HG03139 (cell line): ENCODE data around the gene SPTAN1.
"Not testable (repeated sequence)": the region's sequence is repeated elsewhere in the genome, so short reads cannot be mapped to it uniquely, and the experiment has no call there.

ENCODE experiments used
- ATAC-seq: cut with Tn5 transposase; IDR thresholded peaks from one replicate; pipeline ENCODE4 v1.9.1; 2021; ENCODE audit not compliant: unreplicated experiment

The SPTAN1 gene

GRCh38 chr9:128552153-128552743, at the start of gene SPTAN1:
SPTAN1 (plus strand) TSS chr9:128552587; CDS start chr9:128566741, 14,154 bp downstream.
- peak; percentile 76 for ATAC-seq

- ATAC-seq = not testable (repeated sequence)
Observed at GRCh38 chr9:128503415-128503825, 49.0 kb upstream of the SPTAN1 start.

- ATAC-seq = peak; percentile 14
Observed at GRCh38 chr9:128503870-128504269, 48.5 kb upstream of the SPTAN1 start.

- peak; percentile 79 for ATAC-seq
Observed at GRCh38 chr9:128504485-128505413, 47.6 kb upstream of the SPTAN1 start, which contains the start of gene GLE1. GLE1 (plus strand) TSS chr9:128504719; CDS start chr9:128504806, 87 bp downstream.

- no peak for ATAC-seq
Observed at GRCh38 chr9:128505414-128505765, 47.0 kb upstream of the SPTAN1 start.

GRCh38 chr9:128505906-128506305, 46.5 kb upstream of the SPTAN1 start:
- ATAC-seq = not testable (repeated sequence)

- no peak for ATAC-seq
Observed at GRCh38 chr9:128512820-128513219, 39.6 kb upstream of the SPTAN1 start.

- ATAC-seq = no peak
Observed at GRCh38 chr9:128521956-128522355, 30.4 kb upstream of the SPTAN1 start.

GRCh38 chr9:128523199-128523925, 29.0 kb upstream of the SPTAN1 start:
- no peak for ATAC-seq

- no peak for ATAC-seq
Observed at GRCh38 chr9:128526720-128527119, 25.7 kb upstream of the SPTAN1 start.

GRCh38 chr9:128528445-128529160, 23.8 kb upstream of the SPTAN1 start:
- ATAC-seq = no peak

- ATAC-seq = no peak
Observed at GRCh38 chr9:128529191-128529590, 23.2 kb upstream of the SPTAN1 start.

- no peak for ATAC-seq
Observed at GRCh38 chr9:128532581-128532980, 19.8 kb upstream of the SPTAN1 start.

GRCh38 chr9:128540634-128541360, 11.6 kb upstream of the SPTAN1 start:
- ATAC-seq = no peak

- ATAC-seq = no peak
Observed at GRCh38 chr9:128546504-128546903, 5.9 kb upstream of the SPTAN1 start.

- ATAC-seq = no peak
Observed at GRCh38 chr9:128548876-128549275, 3.5 kb upstream of the SPTAN1 start.

- no peak for ATAC-seq
Observed at GRCh38 chr9:128550226-128550625, 2.2 kb upstream of the SPTAN1 start.

GRCh38 chr9:128550770-128551656, 1.4 kb upstream of the SPTAN1 start:
- no peak for ATAC-seq

- ATAC-seq = no peak
Observed at GRCh38 chr9:128551657-128552152, 682 bp upstream of the SPTAN1 start.
